SK-N-SH treated with all-trans-retinoic acid at 6 μM for 48 hours (cell line): Measurements from ENCODE around the gene SCRN1.

Experiments
- ARNTL ChIP-seq: fragments of 450-650 bp; formaldehyde crosslinking; IDR thresholded peaks from 2 replicates; pipeline ENCODE4 v1.5.0; 2020; ENCODE audit warnings: low read depth, mild to moderate bottlenecking, moderate library complexity, borderline replicate concordance
- RARB ChIP-seq: fragments of 250-450 bp; sonication (Bioruptor Pico); IDR thresholded peaks from 2 replicates; pipeline ENCODE4 v1.8.0; 2021; ENCODE audit warnings: mild to moderate bottlenecking, moderate library complexity
- ZNF8 ChIP-seq: fragments of 450-650 bp; formaldehyde crosslinking; IDR thresholded peaks from 2 replicates; pipeline ENCODE4 v1.5.0; 2020; ENCODE audit warnings: mild to moderate bottlenecking, moderate library complexity

DNA sequence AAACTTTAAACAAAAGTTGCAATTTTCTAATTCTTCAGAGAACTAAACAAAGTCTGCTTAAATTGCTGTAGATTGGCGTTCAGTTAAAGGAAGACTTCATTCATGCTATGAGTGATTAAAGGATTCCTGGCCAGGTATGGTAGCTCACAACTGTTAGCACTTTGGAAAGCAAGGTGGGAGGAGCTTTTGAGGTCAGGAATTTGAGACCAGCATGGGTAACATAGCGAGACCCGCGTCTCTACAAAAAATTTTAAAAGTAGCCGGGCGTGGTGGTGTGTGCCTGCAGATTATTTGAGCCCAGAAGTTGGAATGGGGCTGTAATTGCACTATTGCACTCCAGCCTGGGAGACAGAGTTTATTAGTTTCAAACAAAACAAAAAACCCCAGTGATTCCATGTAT is 13.5 kb upstream of the SCRN1 start:
- no peak for TF ChIP-seq ZNF8
- TF ChIP-seq RARB (CRISPR knock-in tag), result no peak
- TF ChIP-seq ARNTL (CRISPR knock-in tag), result no peak
